GM21447 (cell line): ENCODE data around the gene TLL1.

Source experiments
- ATAC-seq: cut with Tn5 transposase; IDR thresholded peaks from one replicate; pipeline ENCODE4 v1.9.1; 2021; ENCODE audit not compliant: unreplicated experiment

The TLL1 gene

GRCh38 chr4:166140951-166141350 is 267.9 kb downstream of the TLL1 start:
- no peak for ATAC-seq

GRCh38 chr4:166143227-166143626 is 270.2 kb downstream of the TLL1 start:
- no peak for ATAC-seq

- no peak for ATAC-seq
Observed at GRCh38 chr4:166144607-166145006, 271.6 kb downstream of the TLL1 start.

DNA sequence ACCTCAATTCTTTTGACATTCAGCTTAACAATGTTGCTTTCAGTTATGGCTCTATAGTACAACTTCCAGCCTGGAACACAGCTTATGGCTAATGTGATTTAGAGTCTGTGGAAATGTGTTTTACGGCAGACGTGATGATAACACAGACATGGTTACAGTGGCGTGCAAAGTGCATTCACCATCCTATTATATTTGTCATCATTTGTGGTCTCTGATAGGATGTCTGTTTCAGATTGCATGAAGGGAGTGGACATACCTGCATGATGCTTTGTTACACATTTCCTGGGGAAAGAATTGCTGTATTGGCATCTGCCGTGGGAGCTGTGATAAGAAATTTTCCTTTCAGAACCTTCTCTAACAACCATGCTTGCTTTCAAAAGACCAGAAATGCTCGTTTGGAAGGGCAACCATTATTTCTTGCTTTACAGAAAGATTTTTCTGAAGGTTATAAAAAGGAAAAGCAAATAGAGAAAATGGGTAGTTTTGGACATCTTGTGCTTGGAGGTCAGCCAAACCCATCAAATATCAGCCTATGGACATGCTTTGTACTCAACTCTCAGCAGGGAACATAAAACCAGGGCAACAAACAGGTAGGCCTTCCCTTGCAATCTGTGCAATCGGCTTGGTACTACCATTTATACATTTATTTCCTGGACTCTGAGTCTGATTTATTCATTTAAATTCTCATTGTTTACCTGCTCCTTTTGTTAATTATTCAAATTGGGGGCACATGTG is 273.9 kb downstream of the TLL1 start:
- ATAC-seq = no peak
